PC-9 (cell line): ENCODE measurements around the gene CNKSR3.

Experiments
- CTCF ChIP-seq: fragments of 200-600 bp; sonication (generic); conservative IDR thresholded peaks from 2 replicates; pipeline ENCODE4 v1.6.1; 2017; ENCODE audit warnings: mixed run types, antibody characterized with exemption, mild to moderate bottlenecking, moderate library complexity
- EZH2 ChIP-seq: fragments of 200-600 bp; sonication (generic); IDR thresholded peaks from 2 replicates; pipeline ENCODE4 v1.8.0; 2017; ENCODE audit warnings: antibody characterized with exemption, low read depth

- TF ChIP-seq CTCF (no peak), EZH2 (no peak)
Measured at GRCh38 chr6:154479351-154479769, 31.1 kb downstream of the CNKSR3 start.
